HG03565 (cell line): Measurements from ENCODE around the gene ZNF43.
"Not testable (repeated sequence)": the region's sequence is repeated elsewhere in the genome, so short reads cannot be mapped to it uniquely, and the experiment has no call there.

Source experiments
- ATAC-seq: cut with Tn5 transposase; IDR thresholded peaks from one replicate; pipeline ENCODE4 v1.9.1; 2021; ENCODE audit warnings: mild to moderate bottlenecking, moderate library complexity; ENCODE audit not compliant: unreplicated experiment

The ZNF43 gene

GRCh38 chr19:21812448-21812847 is 23.5 kb downstream of the ZNF43 start:
- no peak for ATAC-seq

GRCh38 chr19:21808400-21809000 is 27.5 kb downstream of the ZNF43 start:
- not testable (repeated sequence) for ATAC-seq

- no peak for ATAC-seq
These were observed 46.4 kb downstream of the ZNF43 start for GRCh38 chr19:21789466-21790085.

- ATAC-seq = no peak
These were observed 49.0 kb downstream of the ZNF43 start for GRCh38 chr19:21786936-21787335.

GRCh38 chr19:21775792-21776191 is 60.2 kb downstream of the ZNF43 start:
- not testable (repeated sequence) for ATAC-seq

GRCh38 chr19:21767065-21767800 is 68.7 kb downstream of the ZNF43 start, which contains the start of gene ZNF100:
ZNF100 (minus strand) TSS chr19:21767579; CDS start chr19:21767429, 150 bp downstream.
- ATAC-seq = peak; percentile 94

GRCh38 chr19:21766705-21767064 is 69.3 kb downstream of the ZNF43 start:
- ATAC-seq = not testable (repeated sequence)

- ATAC-seq = no peak
These were observed 70.8 kb downstream of the ZNF43 start for GRCh38 chr19:21765151-21765550.

GRCh38 chr19:21761547-21761946 is 74.4 kb downstream of the ZNF43 start:
- ATAC-seq = not testable (repeated sequence)

GRCh38 chr19:21758296-21758695 is 77.7 kb downstream of the ZNF43 start:
- ATAC-seq = no peak

- not testable (repeated sequence) for ATAC-seq
These were observed 80.4 kb downstream of the ZNF43 start for GRCh38 chr19:21755555-21755954.
